ENCODE measurements around the gene TIMM50.
"Not testable (repeated sequence)": the region's sequence is repeated elsewhere in the genome, so short reads cannot be mapped to it uniquely, and the experiment has no call there.

Gene TIMM50

DNA sequence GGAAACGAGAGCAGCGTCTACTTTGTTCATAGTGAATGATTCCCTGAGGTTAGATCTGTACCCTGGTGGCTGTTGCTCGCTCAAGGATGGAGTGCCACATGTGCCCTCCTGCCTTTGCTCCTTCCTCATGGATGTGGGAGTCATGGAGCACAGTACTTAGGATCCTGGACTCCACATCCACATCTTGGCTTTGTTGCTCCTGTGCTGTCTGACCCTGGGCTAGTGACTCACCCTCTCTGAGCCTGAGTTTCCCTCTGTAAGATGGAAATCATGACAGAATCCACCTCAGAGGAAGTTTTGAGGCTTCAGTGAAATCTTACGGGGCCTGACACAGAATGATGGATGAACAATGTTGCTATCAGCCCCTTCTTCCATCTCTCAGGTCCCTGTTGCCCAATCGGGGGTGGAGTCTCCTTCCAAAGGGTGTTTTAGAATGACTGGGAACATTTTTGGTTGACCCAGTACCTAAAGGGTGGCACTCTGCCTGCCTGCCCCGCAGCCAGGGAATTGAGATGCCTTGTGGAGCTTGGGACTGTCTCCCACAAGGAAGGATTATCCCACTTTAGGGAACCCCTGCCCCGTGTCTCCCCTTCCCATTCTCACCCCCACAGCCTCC lies 9.8 kb upstream of the TIMM50 start:
- DNase-seq = peak; percentile 43

DNA sequence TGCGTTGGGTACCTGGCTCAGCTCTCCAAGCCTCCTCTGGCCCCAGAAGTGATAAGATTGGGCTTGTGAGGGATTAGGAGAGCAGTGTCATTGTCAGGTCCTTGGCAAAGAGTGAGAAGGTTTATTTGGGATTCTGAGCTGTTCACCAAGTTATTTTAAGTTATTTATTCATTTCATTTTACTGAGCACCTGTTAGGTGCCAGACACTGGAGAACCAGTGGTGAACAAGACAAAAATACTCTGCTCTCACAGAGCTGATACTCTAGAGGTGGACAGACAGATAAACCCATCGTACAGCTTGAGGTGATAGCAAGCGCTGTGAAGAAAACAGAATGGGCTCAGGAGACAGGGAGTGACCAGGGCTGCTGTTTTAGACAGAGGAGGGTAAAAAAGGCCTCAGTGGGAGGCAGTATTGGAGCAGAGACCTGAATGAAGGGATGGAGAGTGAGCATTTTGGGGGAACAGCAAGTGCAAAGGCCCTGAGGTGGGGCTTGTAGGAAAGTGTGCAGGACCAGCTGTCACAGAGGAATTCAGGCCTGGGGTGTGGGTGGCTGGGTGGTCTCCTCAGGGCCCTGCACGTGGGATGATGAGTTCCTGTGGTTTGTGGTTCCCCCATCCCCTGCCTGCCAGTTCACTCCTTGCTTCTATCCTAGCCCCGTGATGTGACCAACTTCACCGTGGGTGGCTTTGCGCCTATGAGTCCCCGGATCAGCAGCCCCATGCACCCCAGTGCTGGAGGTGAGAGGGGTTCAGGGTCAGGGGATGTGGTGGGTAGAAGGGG lies 8.7 kb upstream of the TIMM50 start:
- no peak for DNase-seq

DNA sequence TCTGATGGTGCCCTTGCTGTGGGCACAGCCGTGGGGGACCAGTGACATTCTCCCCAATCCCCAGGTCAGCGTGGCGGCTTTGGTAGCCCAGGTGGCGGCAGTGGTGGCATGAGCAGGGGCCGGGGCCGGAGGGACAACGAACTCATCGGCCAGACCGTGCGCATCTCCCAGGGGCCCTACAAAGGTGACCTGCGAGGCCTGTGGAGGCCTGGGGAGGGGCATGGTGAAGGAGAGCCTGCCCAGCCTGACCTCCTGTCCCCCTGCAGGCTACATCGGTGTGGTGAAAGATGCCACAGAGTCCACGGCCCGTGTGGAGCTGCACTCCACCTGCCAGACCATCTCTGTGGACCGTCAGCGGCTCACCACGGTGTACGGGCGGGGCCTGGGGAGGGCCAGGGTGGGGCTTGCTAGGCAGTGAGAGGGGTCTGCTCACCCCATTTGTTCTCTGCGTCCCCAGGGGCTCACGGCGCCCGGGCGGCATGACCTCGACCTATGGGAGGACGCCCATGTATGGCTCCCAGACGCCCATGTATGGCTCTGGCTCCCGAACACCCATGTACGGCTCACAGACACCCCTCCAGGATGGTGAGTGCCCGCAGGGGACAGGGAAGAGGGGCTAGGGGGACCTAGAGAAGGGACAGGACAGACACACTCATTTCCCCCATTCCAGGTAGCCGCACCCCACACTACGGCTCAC lies 7.7 kb upstream of the TIMM50 start:
- DNase-seq = no peak

DNA sequence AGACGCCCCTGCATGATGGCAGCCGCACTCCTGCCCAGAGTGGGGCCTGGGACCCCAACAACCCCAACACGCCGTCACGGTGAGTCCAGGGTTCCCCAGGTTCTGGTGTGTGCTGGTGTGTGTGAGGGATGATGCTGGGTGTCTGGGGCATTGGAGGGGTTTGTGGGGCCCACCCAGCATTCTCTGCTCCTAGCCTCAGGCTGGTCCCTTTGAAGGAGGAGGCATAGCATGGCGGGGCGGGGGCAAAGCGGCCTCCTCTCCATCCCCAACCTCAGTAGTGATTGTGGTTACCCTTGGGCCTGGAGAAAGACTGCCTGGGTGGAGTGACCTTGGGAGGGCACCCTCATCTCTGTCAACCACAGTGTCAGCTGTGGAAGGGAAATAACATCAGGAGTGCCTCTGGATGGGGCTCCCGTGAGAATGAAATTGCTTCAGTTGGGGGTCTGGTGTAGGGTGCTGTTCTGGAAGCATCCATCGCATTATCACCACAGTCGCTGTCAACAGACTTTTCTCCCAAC lies 7.1 kb upstream of the TIMM50 start:
- no peak for DNase-seq

DNA sequence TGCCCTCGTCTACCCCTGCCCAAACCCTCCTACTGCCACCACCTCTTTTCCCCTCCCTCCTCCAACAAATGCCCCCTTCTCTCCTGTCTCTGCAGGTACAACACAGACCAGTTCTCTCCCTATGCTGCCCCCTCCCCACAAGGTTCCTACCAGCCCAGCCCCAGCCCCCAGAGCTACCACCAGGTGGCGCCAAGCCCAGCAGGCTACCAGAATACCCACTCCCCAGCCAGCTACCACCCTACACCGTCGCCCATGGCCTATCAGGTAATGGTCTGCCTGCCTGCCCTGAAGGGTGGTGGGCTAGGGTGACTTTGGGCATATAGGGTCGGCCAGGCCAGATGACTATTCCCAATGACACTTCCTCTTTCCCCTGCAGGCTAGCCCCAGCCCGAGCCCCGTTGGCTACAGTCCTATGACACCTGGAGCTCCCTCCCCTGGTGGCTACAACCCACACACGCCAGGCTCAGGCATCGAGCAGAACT lies 6.5 kb upstream of the TIMM50 start:
- DNase-seq = no peak

DNA sequence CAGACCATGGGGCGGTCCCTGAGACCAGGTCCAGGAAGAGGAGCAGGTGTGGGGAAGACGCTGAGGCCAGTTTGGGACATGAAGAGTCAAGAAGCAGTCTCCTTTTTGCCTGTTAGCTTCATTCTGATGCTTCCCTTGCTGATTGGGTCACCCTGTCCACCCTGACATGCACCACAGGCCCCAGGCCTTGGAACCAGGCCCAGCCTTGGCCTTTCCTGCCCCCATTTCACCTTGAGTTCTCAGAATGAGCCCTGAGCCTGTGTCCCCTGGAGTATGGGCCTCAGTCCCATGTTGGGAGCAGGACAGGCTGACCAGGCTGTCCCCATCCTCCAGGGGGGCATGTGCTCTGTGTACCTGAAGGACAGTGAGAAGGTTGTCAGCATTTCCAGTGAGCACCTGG lies 4.9 kb upstream of the TIMM50 start:
- DNase-seq = no peak

DNA sequence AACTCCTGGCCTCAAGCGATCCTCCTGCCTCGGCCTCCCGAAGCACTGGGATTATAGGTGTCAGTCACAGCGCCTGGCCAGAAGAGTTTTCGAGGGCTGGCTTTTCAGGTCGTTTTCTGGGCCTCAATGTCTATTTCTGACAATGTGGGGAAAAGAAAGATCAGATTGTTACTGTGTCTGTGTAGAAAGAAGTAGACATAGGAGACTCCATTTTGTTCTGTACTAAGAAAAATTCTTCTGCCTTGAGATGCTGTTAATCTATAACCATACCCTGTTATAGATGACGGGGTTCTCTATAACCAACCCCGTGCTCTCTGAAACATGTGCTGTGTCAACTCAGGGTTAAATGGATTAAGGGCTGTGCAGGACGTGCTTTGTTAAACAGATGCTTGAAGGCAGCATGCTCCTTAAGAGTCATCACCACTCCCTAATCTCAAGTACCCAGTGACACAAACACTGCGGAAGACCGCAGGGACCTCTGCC lies 1.3 kb upstream of the TIMM50 start:
- not testable (repeated sequence) for DNase-seq

DNA sequence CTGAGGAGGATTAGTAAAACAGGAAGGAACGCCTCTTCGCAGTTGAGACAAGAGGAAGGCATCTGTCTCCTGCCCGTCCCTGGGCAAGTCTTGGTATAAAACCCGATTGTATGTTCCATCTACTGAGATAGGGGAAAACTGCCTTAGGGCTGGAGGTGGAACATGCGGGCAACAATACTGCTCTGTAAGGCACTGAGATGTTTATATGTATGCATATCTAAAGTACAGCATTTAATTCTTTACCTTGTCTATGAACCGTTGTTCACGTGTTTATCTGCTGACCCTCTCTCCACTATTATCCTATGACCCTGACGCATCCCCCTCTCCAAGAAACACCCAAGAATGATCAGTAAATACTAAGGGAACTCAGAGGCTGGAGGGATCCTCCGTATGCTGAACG lies 722 bp upstream of the TIMM50 start:
- DNase-seq = no peak

DNA sequence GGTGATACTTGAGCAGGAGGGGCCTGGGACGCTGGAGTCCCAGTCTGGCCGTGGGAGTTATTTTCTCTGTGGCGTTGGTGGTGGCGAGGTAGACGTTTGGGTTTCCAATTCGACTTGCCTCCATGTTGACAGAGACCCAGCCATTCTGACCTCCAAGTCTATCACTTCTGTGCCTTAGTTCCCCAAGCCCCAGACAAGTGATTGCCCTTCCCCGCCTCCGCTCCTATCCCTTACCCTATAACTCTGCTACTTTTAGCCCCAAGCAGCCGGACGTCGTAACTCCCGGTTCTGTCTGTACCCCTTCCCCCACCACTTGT lies 549 bp downstream of the TIMM50 start:
- no peak for DNase-seq

DNA sequence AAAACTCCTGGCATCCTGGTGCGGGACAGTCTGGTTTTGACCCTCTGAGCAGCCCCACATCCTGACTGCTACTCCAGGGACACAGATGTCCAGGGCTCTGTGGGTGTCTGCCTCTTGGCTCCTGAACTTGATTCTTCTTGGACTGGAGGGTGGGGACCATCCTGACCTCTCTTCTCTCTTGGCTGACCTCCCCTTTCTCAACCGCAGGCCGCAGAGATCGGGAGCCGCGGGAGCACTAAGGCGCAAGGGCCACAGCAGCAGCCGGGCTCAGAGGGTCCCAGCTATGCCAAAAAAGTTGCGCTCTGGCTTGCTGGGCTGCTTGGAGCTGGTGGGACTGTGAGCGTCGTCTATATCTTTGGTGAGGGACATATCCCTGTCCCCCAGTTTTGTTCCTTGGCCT lies 1.0 kb downstream of the TIMM50 start:
- no peak for DNase-seq

DNA sequence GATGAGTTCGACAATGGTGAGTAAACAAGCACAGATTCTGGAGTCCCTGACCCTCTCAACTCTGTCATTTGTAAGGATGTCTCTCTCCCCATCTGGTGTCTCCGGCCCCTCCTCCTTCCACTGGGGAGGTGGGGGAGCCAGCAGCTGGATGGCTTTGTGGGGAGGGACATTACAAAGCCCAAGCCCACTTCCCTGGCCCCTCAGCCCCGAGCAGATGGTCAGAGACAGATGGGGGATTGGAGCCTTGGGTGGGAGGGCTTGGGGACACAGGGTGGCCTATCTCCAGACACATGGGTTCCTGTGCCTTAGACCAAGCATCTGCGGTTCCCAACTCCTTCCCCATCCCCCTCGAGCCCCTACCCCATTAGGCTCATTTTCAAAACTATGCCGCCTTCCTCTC lies 2.5 kb downstream of the TIMM50 start:
- no peak for DNase-seq

DNA sequence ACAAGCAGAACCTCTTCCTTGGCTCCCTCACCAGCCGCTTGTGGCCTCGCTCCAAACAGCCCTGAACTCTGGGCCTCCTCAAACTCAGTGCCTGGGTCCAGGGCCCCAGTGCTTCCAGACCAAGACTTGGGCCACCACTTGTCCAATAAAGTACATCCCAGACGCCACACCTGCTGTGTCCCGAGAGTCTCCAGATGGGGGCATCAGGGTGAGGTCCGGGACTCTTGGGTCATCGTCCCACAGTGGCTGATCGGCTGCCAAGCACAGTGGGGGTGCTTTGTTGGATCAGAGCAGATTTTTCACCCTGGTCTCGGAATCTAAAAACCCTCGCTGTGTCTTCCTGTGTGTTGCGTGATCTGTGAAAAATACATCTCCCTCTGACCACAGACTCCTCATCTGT lies 9.1 kb downstream of the TIMM50 start:
- DNase-seq = no peak

DNA sequence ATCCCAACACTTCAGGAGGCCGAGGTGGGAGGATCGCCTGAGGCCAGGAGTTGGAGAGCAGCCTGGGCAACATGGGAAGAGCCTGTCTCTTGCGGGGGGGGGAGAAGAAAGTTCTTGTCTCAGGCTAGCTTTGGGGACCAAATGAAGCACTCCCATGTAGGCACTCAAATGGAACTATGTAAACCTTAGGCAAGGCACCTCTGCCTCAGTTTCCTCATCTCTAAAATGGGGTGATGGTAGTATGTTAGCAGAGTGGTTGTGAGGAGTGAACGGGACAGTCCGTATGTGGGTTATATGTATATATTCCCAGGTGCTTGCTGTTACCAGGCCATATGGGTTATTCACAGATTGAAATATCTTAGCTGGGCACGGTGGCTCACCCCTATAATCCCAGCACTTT lies 11.6 kb downstream of the TIMM50 start:
- no peak for DNase-seq

DNA sequence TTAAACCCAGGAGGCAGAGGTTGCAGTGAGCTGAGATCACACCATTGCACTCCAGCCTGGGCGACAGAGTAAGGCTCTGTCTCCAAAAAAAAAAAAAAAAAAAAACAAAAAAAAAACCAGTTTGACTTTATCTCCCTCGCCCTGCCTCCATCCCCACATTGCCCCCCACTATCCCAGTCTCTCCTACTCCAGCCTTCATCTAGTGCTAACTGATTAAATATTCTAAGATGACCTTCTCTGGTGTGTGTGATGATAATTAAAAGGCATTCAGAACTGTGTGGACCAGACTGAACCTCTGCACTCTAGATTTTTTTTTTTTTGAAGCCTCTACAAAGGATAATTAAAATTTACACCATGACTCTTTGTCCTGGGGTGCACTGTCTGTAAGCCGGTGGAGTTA lies 12.2 kb downstream of the TIMM50 start:
- DNase-seq = no peak

DNA sequence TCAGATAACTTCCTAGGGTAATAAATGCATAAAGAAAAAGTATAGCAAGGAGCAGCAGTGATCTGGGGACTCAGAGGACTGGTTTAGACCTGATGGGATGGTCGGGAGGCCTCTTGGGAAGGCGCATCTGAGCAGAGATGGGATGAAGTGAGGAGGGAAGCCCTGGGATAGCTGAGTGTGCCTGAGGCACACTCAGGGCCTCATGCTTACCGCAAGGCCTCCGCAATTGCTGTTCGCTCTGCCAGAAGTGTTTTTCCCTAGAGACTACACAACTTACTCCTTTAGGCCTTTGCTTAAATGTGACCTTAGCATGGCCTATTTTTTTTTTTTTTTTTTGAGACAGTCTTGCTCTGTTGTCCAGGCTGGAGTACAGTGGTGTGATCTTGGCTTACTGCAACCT lies 14.0 kb downstream of the TIMM50 start:
- no peak for DNase-seq

DNA sequence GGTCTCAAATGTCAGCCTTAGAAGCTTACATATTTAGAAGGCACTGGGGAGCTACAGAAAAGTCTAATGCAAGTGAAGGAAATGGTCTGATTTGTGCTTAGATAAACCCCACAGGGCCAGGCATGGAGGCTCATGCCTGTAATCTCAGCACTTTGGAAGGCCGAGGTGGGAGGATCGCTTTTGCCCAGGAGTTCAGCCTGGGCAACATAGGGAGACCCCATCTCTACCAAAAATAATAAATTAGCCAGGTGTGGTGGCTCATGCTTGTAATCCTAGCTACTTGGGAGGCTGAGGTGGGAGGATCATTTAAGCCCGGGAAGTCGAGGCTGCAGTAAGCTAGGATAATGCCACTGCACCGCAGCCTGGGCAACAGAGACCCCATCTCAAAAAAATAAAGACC lies 15.4 kb downstream of the TIMM50 start:
- no peak for DNase-seq

DNA sequence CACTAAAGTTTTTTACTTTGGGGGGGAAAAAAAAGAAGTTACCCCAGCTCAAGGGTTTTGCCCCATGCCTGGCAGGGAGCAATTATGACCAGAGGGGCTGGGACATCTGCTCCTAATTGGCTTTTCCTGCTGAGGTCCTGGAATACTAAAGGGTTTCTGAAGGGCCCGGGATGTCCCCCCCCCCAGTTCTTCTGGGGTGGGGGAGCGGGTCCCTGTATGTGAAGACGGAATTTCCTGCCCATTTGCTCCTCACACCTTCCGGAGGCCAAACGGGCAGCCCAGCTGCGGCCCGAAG lies 17.0 kb downstream of the TIMM50 start:
- no peak for DNase-seq

DNA sequence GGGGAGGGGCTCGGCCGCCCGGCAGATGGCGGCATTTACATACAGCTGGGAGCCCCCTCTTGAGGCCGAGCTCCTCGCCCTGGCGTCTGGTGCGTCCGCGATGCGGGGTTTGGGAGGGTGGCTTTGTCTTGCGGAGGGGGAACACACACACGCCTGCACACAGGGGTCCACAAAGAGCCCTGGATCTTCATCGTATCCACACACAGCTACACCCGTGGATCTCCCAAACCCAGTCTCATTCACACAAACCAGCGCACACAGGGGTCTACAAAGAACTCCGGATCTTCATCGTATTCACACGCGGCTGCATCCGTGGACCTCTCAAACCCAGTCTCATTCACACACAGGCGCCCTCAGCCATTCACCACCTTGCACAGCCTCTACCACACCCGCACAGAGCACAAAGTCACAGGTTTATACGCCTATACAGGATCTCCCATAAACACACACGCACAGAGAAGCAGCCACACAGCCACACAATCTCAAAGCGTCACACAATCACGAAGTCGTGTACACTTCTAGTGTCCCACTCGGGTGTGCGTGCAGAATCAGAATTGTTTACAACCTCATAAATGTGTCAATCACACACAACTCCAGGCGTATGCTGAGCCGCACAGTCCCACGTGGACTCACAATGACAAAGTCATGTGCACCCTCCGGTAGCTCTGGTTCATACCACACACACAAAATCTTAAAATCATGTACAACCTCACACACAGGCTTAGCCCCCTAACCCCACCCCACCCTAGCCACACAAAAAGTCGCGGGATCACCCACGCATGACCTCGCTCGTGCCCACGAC lies 17.6 kb downstream of the TIMM50 start:
- DNase-seq = no peak

DNA sequence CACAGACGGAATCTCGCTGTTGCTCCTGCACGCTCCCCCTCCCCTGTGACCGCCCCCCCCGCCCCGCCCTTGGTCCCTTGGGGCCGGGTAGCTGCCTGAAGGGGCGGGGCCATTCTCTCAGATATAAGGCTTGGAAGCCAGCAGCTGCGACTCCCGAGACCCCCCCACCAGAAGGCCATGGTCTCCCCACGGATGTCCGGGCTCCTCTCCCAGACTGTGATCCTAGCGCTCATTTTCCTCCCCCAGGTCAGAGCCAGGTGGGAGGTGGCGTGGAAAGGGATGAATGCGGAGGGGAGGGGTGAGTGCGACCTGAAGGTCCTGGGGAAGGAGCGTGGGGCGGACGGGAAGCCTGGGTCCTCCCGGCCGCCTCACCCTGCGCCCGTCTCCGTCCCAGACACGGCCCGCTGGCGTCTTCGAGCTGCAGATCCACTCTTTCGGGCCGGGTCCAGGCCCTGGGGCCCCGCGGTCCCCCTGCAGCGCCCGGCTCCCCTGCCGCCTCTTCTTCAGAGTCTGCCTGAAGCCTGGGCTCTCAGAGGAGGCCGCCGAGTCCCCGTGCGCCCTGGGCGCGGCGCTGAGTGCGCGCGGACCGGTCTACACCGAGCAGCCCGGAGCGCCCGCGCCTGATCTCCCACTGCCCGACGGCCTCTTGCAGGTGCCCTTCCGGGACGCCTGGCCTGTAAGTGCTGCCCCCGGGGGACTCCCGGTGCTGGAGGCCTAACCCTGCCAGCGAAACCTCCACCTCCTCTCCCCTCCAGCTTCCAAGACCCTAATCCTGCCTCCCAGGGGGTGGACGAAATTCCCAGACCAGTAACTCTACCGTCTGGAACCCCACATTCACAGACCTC lies 18.4 kb downstream of the TIMM50 start, which contains the start of gene DLL3:
Gene DLL3 (plus strand): TSS at position 150 of the 845 bp plus-strand sequence. CDS start 28 bp downstream, at position 178.
- DNase-seq = no peak

DNA sequence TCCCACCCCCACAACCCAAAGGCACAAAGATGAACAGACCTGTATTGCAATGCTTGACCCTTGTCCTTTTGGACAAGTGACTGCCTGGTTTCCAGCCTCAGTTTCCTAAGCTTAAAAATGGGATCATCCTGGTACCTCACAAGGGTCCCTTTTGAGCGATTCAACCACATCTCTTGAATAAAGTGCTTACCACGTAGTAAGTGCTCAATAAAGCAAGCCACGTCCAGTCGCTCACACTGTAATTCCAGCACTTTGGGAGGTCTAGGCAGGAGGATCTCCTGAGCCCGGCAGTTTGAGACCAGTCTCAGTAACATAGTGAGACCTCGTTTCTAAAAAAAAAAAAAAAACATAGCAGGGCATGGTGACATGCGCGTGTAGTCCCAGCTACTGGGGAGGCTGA lies 19.3 kb downstream of the TIMM50 start:
- DNase-seq = no peak

DNA sequence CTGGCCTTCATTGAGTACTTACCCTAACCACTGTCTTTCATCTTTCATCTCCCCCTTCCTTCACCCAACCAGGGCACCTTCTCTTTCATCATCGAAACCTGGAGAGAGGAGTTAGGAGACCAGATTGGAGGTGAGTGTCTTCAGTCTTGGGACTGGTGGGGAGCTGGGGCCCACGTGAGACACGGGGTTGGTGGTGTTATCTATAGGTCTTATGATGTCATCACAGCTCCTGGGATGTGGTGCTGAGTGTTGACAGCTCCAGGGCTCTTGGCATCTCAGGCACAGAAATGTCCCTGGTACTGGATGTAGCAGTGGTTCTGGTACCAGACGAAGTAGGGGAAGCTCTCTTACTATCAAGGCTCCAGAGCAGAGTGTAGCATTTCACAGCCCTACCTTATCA lies 19.9 kb downstream of the TIMM50 start:
- DNase-seq = no peak

DNA sequence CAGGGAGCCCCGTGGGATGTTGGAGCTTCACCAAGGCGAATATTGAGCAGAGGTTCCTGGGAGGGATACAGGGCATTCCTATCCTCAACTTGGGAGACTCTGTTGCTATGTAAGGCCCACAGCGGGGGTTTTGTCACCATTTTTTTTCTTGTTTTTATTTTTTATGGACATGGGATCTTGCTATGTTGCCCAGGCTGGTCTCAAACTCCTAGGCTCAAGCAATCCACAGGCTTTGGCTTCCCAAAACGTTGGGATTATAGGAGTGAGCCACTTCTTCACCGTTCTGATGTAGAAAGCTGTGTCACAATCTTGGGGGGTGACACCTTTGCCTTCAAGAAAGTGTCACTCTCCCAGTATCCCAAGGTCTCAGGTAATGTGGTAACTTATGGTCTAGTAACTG lies 20.7 kb downstream of the TIMM50 start:
- no peak for DNase-seq

Data from NCI-H226 (cell line).